Panc1 (cell line): Measurements from ENCODE around the gene TP53RK.

ENCODE experiments used
- SIN3A ChIP-seq: IDR thresholded peaks from 2 replicates; pipeline ENCODE4 v1.6.1; 2012; ENCODE audit warnings: low read depth, mild to moderate bottlenecking, low read length, moderate library complexity, borderline replicate concordance; ENCODE audit not compliant: insufficient read depth
- TF ChIP-seq, protein P1 (sequence below): fragments of 450-650 bp; IDR thresholded peaks from 2 replicates; pipeline ENCODE4 v1.5.1; 2017; ENCODE audit warnings: mild to moderate bottlenecking
- TF ChIP-seq, protein P2 (sequence below), 2 experiments: IDR thresholded peaks; 2 replicates each; pipeline ENCODE4 v1.6.1; 2011 to 2012; ENCODE audit warnings: low read depth in 2 of 2, control low read depth in 1 of 2, low read length in 1 of 2, mild to moderate bottlenecking in 1 of 2, moderate library complexity in 1 of 2; ENCODE audit not compliant: insufficient read depth in 1 of 2

DNA sequence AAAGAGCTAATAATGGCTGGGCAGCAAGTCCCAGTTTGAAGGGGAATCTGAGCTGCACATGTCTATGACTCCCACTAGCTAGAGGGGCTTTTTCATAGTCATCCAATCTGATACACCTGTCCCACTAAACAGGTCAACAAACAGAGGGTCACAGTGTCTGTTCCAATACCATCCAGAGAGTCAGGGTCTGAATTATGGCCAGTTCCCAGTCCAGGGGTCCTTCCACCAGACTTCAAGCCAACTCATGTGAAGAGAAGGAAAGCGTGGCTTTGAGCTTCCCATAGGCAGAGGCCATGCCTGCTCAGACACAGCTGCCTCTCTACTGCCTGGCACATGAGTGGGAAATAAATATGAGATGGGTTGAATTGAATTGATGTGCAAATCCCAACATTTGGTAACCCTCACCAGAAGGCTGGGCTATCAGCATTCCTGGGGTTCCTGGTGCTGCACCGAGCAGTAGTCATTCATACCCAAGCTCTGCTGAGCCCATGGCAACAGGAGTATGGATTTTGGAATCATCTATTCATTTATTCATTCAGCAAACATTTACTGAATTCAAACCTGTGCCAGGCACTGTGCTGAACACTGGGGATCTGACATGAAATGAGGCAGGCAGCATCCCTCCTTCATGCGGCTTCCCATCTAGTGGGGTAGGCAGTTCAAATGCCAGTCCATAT, 17.2 kb downstream of the TP53RK start:
- TF ChIP-seq, protein P1, sequence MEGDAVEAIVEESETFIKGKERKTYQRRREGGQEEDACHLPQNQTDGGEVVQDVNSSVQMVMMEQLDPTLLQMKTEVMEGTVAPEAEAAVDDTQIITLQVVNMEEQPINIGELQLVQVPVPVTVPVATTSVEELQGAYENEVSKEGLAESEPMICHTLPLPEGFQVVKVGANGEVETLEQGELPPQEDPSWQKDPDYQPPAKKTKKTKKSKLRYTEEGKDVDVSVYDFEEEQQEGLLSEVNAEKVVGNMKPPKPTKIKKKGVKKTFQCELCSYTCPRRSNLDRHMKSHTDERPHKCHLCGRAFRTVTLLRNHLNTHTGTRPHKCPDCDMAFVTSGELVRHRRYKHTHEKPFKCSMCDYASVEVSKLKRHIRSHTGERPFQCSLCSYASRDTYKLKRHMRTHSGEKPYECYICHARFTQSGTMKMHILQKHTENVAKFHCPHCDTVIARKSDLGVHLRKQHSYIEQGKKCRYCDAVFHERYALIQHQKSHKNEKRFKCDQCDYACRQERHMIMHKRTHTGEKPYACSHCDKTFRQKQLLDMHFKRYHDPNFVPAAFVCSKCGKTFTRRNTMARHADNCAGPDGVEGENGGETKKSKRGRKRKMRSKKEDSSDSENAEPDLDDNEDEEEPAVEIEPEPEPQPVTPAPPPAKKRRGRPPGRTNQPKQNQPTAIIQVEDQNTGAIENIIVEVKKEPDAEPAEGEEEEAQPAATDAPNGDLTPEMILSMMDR, result no peak
- no peak for TF ChIP-seq SIN3A
- TF ChIP-seq, protein P2, sequence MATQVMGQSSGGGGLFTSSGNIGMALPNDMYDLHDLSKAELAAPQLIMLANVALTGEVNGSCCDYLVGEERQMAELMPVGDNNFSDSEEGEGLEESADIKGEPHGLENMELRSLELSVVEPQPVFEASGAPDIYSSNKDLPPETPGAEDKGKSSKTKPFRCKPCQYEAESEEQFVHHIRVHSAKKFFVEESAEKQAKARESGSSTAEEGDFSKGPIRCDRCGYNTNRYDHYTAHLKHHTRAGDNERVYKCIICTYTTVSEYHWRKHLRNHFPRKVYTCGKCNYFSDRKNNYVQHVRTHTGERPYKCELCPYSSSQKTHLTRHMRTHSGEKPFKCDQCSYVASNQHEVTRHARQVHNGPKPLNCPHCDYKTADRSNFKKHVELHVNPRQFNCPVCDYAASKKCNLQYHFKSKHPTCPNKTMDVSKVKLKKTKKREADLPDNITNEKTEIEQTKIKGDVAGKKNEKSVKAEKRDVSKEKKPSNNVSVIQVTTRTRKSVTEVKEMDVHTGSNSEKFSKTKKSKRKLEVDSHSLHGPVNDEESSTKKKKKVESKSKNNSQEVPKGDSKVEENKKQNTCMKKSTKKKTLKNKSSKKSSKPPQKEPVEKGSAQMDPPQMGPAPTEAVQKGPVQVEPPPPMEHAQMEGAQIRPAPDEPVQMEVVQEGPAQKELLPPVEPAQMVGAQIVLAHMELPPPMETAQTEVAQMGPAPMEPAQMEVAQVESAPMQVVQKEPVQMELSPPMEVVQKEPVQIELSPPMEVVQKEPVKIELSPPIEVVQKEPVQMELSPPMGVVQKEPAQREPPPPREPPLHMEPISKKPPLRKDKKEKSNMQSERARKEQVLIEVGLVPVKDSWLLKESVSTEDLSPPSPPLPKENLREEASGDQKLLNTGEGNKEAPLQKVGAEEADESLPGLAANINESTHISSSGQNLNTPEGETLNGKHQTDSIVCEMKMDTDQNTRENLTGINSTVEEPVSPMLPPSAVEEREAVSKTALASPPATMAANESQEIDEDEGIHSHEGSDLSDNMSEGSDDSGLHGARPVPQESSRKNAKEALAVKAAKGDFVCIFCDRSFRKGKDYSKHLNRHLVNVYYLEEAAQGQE (IDR thresholded peaks at IDR 0.05; ENCODE audit: insufficient read depth in 1 of 2, low read depth in 2 of 2, low read length in 1 of 2), result no peak
